KMS-11 (cell line): ENCODE results near the gene EDN2.

Source experiments
- H2AFZ ChIP-seq: fragments of 200-600 bp; sonication (generic); 2 replicates; pipeline ENCODE4 v1.6.1; 2016; ENCODE audit warnings: antibody characterized with exemption, mixed run types, low read depth
- H3K27ac ChIP-seq: fragments of 200-600 bp; sonication (generic); 2 replicates; pipeline ENCODE4 v1.6.1; 2016; ENCODE audit warnings: mild to moderate bottlenecking, mixed run types
- H3K27me3 ChIP-seq: fragments of 200-600 bp; sonication (generic); 2 replicates; pipeline ENCODE4 v1.6.1; 2017; ENCODE audit warnings: mild to moderate bottlenecking, low read depth, mixed run types, moderate library complexity; ENCODE audit not compliant: insufficient read depth
- H3K36me3 ChIP-seq: fragments of 200-600 bp; sonication (generic); 2 replicates; pipeline ENCODE4 v1.6.1; 2017; ENCODE audit warnings: mild to moderate bottlenecking, mixed run types; ENCODE audit not compliant: insufficient read depth
- H3K4me1 ChIP-seq: fragments of 200-600 bp; sonication (generic); 2 replicates; pipeline ENCODE4 v1.6.1; 2016; ENCODE audit warnings: mild to moderate bottlenecking, low read depth, mixed run types; ENCODE audit not compliant: poor library complexity, severe bottlenecking
- H3K4me2 ChIP-seq: fragments of 200-600 bp; sonication (generic); 2 replicates; pipeline ENCODE4 v1.7.0; 2016; ENCODE audit warnings: mild to moderate bottlenecking, mixed run types
- H3K4me3 ChIP-seq: fragments of 200-600 bp; sonication (generic); IDR thresholded peaks from 2 replicates; pipeline ENCODE4 v1.6.1; 2017; ENCODE audit warnings: low read depth, low read length, mixed read lengths; ENCODE audit not compliant: insufficient read depth
- H3K79me2 ChIP-seq: fragments of 200-600 bp; sonication (generic); 2 replicates; pipeline ENCODE4 v1.6.1; 2016; ENCODE audit warnings: low read depth, mixed run types; ENCODE audit not compliant: insufficient read depth
- H3K9ac ChIP-seq: fragments of 200-600 bp; sonication (generic); 2 replicates; pipeline ENCODE4 v1.6.1; 2016; ENCODE audit warnings: mild to moderate bottlenecking, mixed run types
- H4K20me1 ChIP-seq: fragments of 200-600 bp; sonication (generic); 2 replicates; pipeline ENCODE4 v1.6.1; 2016; ENCODE audit warnings: mild to moderate bottlenecking, mixed run types; ENCODE audit not compliant: insufficient read depth
- TF ChIP-seq, protein P1 (sequence below): fragments of 200-600 bp; sonication (generic); conservative IDR thresholded peaks from 2 replicates; pipeline ENCODE4 v1.6.1; 2017; ENCODE audit warnings: low read depth, mild to moderate bottlenecking, antibody characterized with exemption, low read length, moderate library complexity, mixed read lengths

EDN2 gene

DNA sequence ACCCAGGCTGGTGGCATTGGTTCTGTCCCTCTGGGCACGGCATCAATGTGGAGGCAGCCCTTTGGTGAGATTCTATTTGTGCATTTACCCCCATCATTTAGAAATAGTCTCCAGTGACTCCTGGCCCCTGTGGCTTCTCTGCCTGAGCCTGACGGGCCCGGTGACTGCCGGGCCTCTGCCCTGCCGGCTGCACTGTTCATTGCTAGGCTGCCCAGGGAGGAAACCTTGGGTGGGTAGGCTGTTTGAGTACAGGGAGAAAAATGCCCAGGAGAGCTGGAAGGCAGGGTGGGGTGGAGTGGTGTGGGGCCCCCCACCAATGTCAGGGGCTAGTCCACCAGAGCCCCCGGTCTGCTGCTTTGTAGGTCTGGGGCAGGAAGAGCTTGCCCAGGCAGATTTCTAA, 23.4 kb upstream of the EDN2 start:
- Histone ChIP-seq H3K27me3 (no peaks in the 10 kb centered on the region), H3K4me2 (no peak overlapping the region), H4K20me1 (no peaks in the 10 kb centered on the region), H3K79me2 (no peaks in the 10 kb centered on the region), H3K36me3 (no peaks in the 10 kb centered on the region), H3K4me1 (peaks cover 8% of the 10 kb centered on the region), H3K9ac (no peak overlapping the region), H3K27ac (no peak overlapping the region), H2AFZ (no peak overlapping the region), H3K4me3 (no peak overlapping the region)
- TF ChIP-seq, protein P1, sequence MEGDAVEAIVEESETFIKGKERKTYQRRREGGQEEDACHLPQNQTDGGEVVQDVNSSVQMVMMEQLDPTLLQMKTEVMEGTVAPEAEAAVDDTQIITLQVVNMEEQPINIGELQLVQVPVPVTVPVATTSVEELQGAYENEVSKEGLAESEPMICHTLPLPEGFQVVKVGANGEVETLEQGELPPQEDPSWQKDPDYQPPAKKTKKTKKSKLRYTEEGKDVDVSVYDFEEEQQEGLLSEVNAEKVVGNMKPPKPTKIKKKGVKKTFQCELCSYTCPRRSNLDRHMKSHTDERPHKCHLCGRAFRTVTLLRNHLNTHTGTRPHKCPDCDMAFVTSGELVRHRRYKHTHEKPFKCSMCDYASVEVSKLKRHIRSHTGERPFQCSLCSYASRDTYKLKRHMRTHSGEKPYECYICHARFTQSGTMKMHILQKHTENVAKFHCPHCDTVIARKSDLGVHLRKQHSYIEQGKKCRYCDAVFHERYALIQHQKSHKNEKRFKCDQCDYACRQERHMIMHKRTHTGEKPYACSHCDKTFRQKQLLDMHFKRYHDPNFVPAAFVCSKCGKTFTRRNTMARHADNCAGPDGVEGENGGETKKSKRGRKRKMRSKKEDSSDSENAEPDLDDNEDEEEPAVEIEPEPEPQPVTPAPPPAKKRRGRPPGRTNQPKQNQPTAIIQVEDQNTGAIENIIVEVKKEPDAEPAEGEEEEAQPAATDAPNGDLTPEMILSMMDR = no peak

DNA sequence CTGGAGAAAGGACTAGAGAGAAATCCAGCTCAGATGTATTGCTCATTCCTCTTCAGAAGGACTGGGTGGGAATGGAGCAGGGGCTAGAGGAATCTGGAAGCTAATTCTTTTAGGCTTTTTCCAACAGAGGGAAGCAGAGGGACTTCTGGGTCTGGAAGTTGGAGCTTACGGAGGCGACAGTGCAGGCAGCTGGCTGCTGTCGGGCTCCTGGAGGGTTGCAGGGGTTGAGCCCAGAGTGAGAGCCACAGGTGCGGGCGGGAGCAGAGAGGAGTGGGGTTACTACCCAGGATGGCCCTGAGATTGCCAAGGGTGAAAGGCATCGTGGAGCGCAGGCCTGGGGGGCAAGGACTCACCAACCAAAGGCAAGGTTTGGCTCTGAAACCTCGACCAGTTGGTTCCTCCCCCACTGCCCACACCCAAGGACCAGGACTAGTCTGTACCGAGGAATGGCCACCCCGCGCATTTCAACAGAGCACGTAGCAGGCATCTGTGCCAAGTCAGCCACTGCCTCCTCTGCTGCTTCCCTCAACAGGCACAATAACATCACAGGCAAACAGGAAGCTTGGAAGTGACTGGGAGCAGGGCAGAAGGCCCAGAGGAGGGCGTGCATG, 22.7 kb upstream of the EDN2 start:
- no peaks in the 10 kb centered on the region for H4K20me1 ChIP-seq
- no peaks in the 10 kb centered on the region for H3K36me3 ChIP-seq
- no peaks in the 10 kb centered on the region for H3K27me3 ChIP-seq
- no peaks in the 10 kb centered on the region for H3K79me2 ChIP-seq
- H3K4me1 ChIP-seq = peaks cover 8% of the 10 kb centered on the region
- H3K9ac ChIP-seq = no peak overlapping the region
- H3K4me2 ChIP-seq = no peak overlapping the region
- TF ChIP-seq, protein P1 = no peak
- H3K27ac ChIP-seq = no peak overlapping the region
- no peak overlapping the region for H2AFZ ChIP-seq
- H3K4me3 ChIP-seq = no peak overlapping the region

DNA sequence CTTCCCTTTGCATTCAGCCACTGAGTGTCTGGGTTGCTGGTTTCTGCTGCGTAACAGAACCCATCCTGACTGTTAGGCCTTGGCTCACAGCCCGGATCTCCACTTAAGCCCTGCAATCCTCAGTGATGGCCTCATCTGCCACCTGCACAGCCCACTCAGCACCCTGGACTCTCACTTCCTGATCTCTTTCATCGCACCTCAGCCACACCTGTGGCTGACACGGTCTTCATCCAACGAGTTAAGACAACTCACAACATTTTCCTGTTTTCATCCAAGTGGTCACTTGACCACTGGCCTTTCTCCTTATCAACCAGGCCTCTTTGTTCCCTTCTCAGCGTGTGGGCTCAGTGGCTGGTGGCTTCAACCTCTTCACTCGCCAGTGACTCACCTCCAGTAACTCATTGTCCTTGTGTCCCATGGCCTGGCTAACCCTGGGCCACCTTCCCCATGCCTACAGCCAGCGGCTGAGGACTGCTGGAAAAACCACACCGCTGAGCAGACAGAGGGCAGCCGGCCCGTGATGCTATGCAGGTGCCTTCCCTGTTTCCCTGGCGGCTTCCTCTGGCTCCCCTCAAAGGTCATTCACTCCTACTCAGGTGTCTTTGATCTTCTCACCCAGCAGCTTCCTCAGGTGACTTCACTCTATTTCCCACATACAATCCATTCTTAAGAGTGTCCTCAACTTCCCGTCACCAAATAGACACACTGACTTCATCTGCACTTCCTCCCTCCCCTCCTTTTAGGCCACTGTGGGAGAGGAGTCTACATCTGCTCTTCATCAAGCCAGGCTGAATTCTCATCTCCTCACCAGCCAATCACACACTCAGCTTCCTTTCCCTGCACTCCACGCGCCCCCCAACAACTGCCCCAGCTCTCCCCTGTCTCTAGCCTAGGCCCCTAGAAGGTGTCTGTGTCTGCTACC, 19.9 kb upstream of the EDN2 start:
- H3K4me3 ChIP-seq = no peak overlapping the region
- TF ChIP-seq, protein P1 = no peak
- H3K27ac ChIP-seq = no peak overlapping the region
- no peaks in the 10 kb centered on the region for H3K79me2 ChIP-seq
- H3K27me3 ChIP-seq = no peaks in the 10 kb centered on the region
- H3K4me2 ChIP-seq = no peak overlapping the region
- H3K4me1 ChIP-seq = peaks cover 8% of the 10 kb centered on the region
- no peaks in the 10 kb centered on the region for H4K20me1 ChIP-seq
- H3K36me3 ChIP-seq = no peaks in the 10 kb centered on the region
- H2AFZ ChIP-seq = no peak overlapping the region
- no peak overlapping the region for H3K9ac ChIP-seq

DNA sequence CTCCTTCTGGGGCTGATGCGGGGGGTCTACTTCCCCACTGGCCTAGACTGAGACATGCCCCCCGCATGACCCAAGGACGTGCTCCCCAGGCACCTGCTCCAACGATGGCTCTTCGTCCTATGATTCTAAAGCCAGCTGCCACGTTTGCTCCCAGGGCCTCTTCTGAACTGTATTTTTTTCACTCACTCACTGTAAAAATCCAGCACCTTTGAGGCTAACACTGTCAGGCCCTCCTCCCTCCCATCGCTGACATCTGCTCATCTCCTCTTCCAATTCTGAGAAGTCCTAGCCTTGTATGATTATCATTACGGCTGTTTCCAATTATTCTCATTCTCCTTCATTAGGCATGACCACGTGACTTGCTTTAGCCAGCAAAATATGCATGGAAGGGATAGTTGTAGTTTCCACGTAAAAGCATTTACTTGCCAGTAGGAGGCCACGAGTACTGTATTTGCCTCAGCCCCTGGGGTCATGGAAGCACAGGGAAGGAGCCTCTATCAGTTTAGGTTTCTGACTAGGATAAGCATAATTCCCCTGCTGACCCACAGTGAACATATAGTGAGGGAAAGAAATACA, 19.1 kb upstream of the EDN2 start:
- Histone ChIP-seq H2AFZ (no peak overlapping the region), H3K9ac (no peak overlapping the region), H3K27ac (no peak overlapping the region), H3K4me2 (no peak overlapping the region), H3K4me3 (no peak overlapping the region), H3K4me1 (peaks cover 8% of the 10 kb centered on the region), H3K79me2 (no peaks in the 10 kb centered on the region), H3K36me3 (no peaks in the 10 kb centered on the region), H4K20me1 (no peaks in the 10 kb centered on the region), H3K27me3 (no peaks in the 10 kb centered on the region)
- TF ChIP-seq, protein P1 = no peak; the same call in 1 of the 2 replicates
